ENCODE results near the gene CCDC102B.
"Not testable (repeated sequence)": the region's sequence is repeated elsewhere in the genome, so short reads cannot be mapped to it uniquely, and the experiment has no call there.

The CCDC102B gene

DNA sequence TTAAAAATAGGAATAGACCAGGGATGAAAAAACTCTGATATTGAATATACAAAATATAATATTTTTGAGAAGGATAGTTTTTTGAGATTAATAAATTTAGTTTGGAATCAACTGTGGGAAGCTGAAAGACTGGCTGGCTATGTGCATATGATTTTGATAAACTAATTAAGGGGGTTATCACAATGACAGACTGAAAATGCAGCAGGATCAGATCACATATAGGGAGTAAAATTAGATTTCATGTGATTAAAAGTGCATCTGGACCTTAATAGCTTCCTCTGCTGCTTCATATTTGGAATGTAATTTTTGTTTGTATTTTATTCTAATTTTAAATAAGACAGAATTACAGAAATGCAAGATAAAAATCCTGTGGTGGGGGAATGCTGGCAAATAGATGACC, 111.7 kb downstream of the CCDC102B start:
- no peak for DNase-seq (ENCODE audit: low read depth in 2 of 2)

DNA sequence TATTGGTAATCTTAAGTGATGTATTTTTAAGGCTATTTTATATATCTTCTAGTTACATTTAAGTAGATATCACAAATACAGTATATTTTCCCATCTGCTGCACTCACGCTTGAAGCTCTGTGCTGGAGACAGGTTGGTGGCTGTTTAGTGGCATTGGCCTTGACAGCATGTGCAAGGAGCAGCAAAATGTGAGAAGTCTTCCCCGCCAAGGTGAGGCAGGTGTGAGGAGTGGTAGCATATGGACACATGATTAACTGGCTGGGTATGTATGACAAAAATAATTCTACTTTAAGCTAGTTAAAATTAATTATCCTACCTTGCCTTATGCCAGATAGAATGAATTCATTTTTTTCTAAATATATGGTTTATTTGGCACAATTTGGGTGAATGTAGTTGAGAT, 117.2 kb downstream of the CCDC102B start:
- no peak for DNase-seq (ENCODE audit: low read depth in 2 of 2)

DNA sequence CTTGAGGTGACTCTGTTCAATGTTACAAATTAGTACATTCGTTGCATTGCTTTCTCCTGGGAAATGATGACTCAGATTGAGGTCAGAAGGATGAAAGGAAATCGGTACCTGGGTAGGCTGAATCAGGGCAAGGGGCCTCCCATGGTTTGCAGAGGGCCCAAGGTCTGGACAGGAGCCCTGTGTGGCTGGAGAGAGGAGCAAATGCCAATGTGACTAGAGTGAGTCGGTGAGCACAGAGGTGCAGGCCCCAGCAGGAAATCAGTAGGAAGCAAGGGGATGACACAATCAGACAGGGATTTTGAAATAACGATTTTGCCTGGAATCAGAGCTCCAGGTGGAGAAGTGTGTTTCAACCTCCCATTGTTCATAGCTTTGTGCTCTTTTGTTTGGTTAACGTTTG, 118.9 kb downstream of the CCDC102B start:
- DNase-seq (ENCODE audit: low read depth in 2 of 2), result no peak

DNA sequence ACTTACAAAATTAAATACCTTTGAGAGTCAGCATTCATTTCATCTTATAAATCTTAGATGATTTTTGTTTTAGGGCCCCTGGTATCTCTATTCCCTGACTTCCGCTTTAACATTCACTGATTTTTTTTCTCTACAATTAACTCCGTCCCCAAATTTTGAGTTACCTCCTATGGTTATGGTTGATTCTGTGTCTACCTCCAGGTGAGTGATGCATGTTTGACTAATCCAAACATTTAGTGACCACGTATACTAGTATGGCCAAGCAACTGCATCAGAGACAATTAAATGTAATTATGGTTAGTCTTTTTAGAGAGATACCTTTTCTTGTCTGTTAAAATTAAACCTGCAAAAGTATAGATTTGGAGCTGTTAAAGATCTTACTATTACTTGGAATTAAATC, 120.3 kb downstream of the CCDC102B start:
- no peak for DNase-seq (ENCODE audit: low read depth in 2 of 2)

DNA sequence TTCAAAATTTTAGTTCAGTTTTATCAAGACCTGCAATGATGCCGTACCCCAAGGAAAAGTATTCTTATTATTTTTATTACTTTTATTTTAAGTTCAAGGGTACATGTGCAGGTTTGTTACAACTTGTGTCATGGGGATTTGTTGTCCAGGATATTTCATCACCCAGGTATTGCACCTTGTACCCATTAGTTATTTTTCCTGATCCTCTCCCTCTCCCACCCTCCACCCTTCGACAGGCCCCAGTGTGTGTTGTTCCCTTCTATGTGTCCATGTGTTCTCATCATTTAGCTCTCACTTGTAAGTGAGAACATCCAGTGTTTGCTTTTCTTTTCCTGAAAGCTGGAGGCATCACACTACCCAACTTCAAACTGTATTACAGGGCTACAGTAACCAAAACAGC, 122.0 kb downstream of the CCDC102B start:
- no peak for DNase-seq (ENCODE audit: low read depth in 2 of 2)

DNA sequence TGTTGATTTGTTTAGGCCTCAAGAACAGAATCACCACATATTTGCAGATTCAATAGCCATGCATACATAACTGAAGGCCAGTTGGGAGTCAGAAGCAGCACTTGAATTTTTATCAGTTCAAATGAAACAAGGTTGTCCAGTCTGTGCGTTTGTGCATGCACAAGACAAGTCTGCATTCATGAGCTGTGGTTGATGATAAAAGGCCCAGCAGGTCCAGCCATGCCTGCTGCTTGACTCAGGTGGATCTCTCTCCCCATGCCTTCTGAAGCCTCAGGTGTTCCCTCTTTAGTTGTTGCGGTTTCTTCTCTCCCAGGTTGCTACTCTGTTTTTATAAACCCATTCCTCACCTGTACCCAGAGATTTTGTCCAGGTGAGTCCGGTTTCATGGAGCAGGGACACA, 124.5 kb downstream of the CCDC102B start:
- no peak for DNase-seq (ENCODE audit: low read depth in 2 of 2)

DNA sequence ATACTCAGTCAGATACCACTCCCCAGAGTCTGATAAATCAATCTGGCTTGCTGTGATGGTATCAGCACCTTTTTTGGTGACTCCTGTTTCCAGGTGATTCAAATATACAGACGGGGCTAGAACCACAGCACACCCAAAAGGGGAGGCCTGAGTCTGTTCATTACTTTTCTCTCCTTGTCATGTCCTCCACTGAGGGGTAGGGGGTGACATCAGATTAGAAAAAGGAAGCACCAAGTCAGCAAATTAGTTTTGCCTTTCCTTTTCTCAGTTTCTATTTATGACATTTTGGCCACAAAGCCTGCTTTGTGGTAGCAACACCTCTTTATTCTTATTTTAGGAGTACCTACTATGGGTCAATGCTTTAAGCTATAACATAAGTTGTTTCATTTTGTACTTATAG, 127.4 kb downstream of the CCDC102B start:
- DNase-seq (ENCODE audit: low read depth in 2 of 2), result no peak

DNA sequence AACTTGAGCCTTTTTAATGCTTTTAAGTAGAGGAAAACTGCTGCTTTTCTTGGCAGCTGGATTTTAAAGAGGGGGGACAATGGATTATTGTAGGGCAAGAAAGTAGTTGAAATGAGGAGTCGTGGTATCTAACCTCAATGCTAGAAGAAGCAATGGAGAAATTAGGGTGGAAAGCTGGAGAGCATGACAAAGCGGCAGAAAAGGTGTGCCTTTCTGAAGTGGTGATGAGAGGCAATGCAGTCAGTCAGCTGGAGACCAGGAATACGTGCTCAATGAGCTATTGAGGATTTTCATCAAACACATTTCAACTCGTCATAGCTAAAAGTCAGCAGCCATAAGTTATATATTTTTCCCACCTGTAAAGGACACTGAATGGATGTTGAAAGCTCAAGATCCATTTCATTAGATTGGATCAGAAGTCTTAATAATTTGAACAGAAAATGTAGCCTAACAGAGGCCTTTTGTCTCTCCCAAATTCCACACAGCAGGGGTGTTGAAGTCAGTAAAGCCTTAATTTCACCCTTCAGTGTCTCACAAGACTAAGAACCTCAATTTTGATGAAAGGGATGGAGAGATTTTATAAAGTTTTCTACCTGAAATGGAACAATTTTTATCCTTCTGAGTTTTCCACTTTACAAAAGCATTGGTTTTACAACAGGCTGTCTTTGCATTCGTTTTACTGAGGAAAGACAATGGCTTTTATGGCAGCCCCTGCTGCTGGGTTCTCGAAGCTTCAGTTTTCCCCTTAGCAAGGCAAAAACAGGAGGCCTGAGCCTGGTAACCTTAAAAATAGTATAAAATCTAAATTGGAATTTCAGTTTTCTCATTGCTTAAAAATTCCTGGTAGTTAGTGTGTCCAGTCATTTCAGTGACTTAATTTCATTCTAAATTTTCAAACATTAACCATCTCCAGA, 131.1 kb downstream of the CCDC102B start:
- no peak for DNase-seq (ENCODE audit: low read depth in 2 of 2)

DNA sequence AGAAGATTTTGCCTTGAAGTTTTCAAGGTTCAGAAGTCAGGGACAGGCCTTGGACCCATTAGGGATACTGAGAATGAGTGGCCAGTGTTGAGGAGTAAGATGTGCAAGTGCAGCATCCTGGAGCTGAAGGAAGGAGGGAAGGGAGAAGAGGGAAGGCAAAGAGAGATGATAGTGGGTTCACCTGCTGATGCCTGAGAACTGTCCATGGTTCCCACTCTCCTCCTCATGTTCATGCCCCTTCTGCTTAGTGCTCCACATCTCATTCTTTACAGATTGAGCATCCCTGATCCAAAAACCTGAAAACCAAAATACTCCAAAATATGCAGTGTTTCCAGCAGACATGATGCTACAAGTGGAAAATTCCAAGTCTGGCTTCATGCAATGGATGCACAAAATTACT, 137.8 kb downstream of the CCDC102B start:
- no peak for DNase-seq (ENCODE audit: low read depth in 2 of 2)

DNA sequence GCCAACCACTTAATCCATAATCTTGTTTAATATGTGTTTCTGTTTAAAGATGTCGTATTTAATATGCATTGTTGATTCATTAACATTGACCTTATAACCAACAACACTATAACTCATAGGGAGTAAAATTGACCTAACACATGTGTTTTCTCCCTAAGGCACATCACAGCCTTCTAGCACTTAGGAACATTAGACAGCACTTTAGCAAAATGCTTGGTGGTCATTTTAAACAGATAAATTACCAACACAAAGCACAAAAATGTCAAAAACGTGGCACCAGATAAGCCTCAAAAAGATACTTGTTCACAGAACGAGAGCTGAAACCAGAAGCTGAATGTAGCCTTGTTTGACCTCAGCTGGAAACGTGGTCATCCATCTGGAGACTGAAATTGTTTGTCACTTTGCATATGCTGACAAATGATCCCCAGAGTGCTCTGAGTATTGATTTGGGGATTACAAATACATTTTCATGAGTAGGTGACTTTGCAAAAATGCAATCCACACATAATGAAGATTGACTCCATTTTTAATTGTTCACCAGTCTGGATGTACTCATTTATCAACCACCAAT, 139.2 kb downstream of the CCDC102B start:
- no peak for DNase-seq (ENCODE audit: low read depth in 2 of 2)

DNA sequence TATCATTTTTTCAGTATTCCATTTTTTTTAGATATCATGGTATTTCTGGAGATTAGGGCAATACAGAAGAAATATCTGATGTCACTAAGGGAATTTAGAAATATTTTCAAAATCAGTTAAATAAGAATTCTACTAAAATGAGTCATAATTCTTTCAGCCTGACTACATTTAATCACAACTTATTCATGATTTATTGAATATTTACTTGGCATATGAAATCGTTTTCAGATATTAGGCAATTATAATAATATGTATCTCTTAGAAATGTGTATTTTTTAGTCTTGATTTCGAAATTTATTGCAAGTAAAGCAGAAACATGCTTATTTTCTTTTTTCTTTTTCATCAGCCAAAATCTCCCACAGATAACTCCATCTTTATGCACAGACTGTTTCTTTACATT, 142.2 kb downstream of the CCDC102B start:
- DNase-seq (ENCODE audit: low read depth in 2 of 2), result no peak

DNA sequence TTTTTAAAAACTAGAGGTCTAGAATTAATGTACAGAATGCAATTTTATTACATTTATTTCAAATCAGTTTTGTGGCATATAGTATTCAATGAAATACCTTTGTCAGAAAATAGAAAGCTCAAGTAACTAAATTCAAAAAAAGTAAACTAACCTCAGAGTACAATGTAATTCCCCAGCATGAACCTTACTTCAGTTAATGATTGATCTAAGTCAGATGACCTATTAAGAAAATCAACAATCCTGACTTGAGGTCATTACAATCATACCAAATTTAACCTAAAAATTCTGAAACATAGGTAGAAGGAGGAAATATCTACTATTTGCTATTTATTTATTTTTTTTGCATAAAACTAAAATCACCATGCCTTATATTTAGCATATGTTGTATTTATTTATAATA, 142.9 kb downstream of the CCDC102B start:
- no peak for DNase-seq (ENCODE audit: low read depth in 2 of 2)

DNA sequence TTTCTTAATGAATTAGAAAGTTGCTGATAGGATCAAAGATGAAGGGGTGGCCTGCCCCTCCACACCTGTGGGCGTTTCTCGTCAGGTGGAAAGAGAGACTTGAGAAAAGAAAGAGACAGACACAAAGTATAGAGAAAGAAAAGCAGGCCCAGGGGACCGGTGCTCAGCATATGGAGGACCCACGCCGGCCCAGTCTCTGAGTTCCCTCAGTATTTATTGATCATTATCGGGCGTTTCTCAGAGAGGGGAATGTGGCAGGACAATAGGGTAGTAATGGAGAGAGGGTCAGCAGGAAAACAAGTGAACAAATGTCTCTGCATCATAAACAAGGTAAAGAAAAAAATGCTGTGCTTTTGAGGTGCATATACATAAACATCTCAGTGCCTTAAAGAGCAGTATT, 144.3 kb downstream of the CCDC102B start:
- no peak for DNase-seq (ENCODE audit: low read depth in 2 of 2)

DNA sequence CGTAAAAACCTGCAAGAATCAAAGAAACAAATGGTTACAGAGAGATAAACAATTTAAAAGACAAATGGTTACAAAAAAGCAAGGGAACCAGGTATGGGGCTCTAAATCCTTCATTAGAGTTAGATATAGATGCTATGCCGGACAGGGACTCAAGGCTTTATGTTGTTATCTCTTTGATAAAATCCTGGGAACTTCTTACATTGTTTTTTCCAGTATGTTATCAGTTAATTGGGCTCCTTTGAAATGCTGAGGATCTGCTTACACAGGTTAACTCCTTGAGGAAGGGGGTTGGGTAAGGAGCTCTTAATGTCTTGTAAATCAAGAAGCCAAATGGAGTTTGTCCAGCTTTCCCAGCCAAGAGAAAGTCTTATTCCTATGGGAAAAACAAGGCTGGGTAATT, 146.0 kb downstream of the CCDC102B start:
- DNase-seq (ENCODE audit: low read depth in 2 of 2), result not testable (repeated sequence)

DNA sequence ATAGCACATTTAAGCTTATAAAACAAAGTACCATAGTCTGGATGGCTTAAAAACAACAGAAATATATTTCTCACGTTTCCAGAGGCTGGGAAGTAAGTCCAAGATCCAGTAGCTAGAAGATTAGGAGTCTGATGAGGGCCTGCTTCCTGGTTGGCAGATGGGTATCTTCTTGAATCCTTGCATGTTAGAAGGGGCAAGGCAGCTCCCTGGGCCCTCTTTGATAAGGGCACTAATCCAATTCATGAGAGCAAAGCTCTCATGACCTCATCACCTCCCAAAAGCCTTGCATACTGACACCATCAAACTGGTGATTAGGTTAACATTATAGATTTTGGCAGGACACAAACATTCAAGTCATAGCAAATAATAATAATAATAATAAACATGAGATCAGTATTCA, 146.4 kb downstream of the CCDC102B start:
- no peak for DNase-seq (ENCODE audit: low read depth in 2 of 2)

DNA sequence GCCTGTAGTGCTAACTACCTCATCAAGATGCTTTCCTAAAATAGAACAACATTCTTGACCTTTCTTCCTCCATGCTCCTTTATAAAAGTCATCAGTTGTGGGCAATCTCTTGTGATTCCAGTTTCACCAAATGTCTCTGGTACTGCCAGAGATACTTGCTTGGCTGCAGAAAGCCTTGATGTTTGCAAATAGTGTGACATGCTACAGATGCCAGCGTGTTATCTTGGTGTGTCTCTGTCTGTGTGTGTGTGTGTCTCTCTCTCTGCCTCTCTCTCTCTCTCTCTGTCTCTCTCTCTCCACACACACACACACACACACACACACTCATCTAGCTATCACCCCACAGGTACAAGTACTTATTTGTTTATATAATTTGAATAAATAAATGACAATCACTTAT, 146.9 kb downstream of the CCDC102B start:
- no peak for DNase-seq (ENCODE audit: low read depth in 2 of 2)

DNA sequence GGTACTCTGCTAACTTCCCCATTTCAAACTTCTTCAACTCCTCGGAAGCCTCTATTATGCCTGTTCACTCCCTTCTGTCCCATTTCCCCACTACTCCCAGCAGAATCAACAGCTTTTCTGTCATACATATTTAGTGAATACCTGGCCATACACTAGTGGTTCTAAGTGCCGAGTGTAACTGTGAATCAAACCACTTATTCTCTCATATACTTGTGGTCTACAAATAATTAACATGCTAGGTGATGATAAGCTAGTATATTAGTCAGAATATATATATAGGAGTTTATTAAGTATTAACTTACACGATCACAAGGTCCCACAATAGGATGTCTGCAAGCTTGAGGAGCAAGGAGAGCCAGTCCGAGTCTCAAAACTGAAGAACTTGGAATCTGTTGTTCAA, 150.7 kb downstream of the CCDC102B start:
- DNase-seq (ENCODE audit: low read depth in 2 of 2), result no peak

DNA sequence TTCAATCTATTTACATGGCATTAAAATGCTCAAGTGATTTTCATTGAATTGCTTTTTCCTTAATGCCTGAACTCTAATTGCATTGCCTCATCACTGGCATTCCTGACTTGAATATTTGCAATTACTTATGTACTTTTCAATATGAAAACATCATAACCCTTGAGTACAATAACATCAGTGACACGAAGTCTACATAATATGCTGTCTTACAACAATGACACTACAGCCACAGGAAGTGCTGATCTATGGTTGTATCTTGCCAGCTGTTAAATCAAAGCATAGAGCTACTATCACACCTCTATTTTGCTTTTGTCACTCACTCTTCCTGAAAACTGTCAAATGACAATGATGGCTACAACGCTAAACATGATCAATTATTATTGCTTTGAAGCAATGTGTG, 156.9 kb downstream of the CCDC102B start:
- DNase-seq (ENCODE audit: low read depth in 2 of 2), result no peak

DNA sequence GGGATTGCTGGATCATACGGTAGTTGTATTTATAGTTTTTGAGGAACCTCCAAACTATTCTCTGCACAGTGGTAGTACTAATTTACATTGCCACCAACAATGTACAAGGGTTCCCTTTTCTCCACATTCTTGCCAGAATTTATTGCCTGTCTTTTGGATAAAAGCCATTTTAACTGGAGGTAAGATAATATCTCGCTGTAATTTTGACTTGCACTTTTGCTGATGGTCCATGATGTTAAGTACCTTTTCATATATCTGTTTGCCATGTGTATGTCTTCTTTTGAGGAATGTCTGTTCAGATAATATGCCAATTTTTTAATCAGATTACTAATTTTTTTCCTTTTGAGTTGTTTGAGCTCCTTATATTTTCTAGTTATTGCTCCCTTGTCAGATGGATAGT, 158.8 kb downstream of the CCDC102B start:
- DNase-seq (ENCODE audit: low read depth in 2 of 2), result no peak

DNA sequence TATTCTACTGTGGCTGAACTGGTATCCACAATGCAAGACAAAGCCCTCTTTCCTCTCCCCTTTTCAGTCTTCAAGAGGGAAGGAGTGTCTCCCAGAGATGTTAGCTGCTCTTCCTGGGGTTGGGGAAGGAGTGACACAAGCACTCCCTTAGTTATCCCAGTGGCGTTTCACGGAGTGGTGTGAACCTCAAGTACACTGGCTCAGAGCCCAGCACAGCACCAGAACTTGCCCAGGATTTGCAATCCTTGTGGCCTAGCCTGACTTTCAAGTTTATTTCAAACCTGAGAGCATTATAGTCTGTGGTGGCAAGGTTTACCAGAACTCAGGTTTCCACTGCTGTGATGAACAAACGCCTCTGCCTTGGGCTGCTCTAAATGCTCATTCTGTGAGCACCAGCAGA, 162.5 kb downstream of the CCDC102B start:
- no peak for DNase-seq (ENCODE audit: low read depth in 2 of 2)

DNA sequence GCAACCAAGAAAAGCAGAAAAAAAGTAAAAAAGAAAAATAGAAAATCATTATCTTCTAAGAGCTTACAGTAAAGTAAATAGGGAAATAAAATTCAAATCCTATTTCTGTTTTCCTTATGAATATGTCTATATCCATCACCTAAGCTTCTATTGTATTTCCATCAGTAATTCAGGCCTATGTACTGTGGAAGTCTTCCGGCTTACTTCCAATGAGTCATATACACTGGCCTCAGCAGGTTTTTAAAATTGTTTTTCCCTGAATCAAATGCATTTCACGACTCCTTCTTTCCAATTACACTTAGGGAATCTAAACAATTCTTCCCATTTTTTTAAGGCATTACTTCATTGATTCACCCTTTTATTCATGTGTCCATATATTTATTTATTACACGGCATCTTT, 164.7 kb downstream of the CCDC102B start:
- no peak for DNase-seq (ENCODE audit: low read depth in 2 of 2)

DNA sequence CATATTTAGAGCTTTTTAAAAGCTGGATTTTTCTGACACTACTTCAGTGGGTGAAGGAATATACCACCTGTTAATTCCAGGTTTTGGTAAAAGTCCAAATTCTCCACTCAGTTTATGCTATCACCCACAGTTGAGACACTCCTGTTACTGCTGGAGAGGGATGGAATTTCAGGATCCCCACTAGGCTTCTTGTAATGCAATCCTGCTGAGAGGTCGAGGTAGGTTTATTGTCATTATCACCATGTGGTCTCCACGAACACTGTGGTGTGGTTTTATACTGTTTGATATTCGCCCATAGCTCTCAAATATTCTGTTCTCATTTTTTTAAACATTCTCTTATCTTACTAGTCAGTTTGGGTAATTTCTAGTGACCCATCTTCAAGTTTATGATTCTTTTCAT, 167.9 kb downstream of the CCDC102B start:
- DNase-seq (ENCODE audit: low read depth in 2 of 2), result no peak

DNA sequence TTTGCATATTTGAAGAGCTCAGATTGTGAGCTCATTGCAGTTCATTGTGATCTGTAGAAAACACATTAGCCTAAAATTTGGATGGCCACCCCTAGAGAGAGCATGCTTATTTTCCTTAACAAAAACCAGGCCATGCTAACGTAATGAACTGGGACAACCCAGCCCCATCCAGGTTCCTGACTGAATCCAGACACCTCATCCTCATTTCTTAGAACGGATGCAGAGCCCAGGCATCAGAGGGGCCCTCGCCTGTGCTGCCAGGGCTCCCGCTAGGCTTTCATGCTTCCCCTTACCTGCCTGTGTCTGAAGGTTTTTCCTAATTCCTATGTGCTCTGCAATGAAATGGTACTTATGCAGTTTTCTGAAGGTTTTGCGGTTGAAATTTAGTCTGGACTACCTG, 171.1 kb downstream of the CCDC102B start:
- no peak for DNase-seq (ENCODE audit: low read depth in 2 of 2)

DNA sequence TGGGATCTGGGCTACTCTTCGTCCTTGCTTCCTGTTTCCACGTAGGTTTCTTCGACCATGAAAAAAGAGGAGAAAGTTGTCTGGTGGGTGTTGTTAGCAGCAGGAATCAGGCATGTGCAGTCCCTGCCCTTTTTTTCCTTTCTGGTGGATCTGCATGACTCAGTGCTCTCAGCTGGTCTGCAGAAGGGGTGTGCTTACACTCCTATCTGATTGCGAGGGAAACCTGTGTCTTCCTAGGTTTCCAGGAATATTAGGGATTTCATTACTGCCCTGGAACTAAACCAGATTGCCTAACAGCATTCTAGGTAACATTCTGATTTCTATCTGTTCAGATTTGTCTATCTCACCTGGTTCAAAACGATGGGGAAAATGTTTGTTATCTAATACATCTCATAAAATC, 174.3 kb downstream of the CCDC102B start:
- DNase-seq (ENCODE audit: low read depth in 2 of 2), result no peak
